A549 treated with Hydrocortisone at 1 μM for 4 hours (cell line): ENCODE results near the gene PCDHGA6. TPM values are rescaled to one million over a fixed set of nuclear protein-coding genes. Genes with fewer than 3 reads are reported as not detected.

Experiments
- total RNA-seq: library from RNA; stranded (reverse); fragments of 200-300 nt; extraction: Qiagen RNA extraction; gene quantifications from 5 replicates; pipeline ENCODE4 v1.2.3, GENCODE V29; 2022

The PCDHGA6 gene
- total RNA-seq, 1 experiment from 2014 or later: 0.20 TPM

GRCh38 chr5:141407790-141408505 is 34.3 kb downstream of the PCDHGA6 start, which contains the start of gene PCDHGB6:
TSS of gene PCDHGB6 (plus strand) at chr5:141408021. CDS start at chr5:141408203, 182 bp downstream.

GRCh38 chr5:141412854-141413539 is 39.3 kb downstream of the PCDHGA6 start, which contains the start of gene PCDHGA10:
TSS of gene PCDHGA10 (plus strand) at chr5:141412987. CDS start at chr5:141413176, 189 bp downstream.

GRCh38 chr5:141417494-141418172 is 43.9 kb downstream of the PCDHGA6 start, which contains the start of gene PCDHGB7:
TSS of gene PCDHGB7 (plus strand) at chr5:141417677. CDS start at chr5:141417860, 183 bp downstream.

GRCh38 chr5:141420855-141421488 is 47.3 kb downstream of the PCDHGA6 start, which contains the start of gene PCDHGA11:
TSS of gene PCDHGA11 (plus strand) at chr5:141421051. CDS start at chr5:141421228, 177 bp downstream.

Other genes with a start within 250 kb of the PCDHGA6 start
- gene PCDHB5, start 238.7 kb upstream of the PCDHGA6 start, total RNA-seq: 1.1 to 1.8 TPM (median 1.6 TPM) in 5 replicates
- gene PCDHB6, start 223.8 kb upstream of the PCDHGA6 start, total RNA-seq: 0.84 to 1.1 TPM (median 1.0 TPM) in 5 replicates
- not detected in 5 replicates for gene PCDHB7, start 201.2 kb upstream of the PCDHGA6 start, total RNA-seq
- gene PCDHB8, start 196.1 kb upstream of the PCDHGA6 start, total RNA-seq: 0.13 to 0.36 TPM (median 0.30 TPM) in 5 replicates
- 0.05 to 0.08 TPM (median 0.05 TPM) in 4 of 5 replicates, not detected in the other for gene PCDHB16, start 191.5 kb upstream of the PCDHGA6 start, total RNA-seq
- gene PCDHB9, start 186.7 kb upstream of the PCDHGA6 start, total RNA-seq: 0.03 TPM in 1 of 5 replicates, not detected in the others
- 0.03 to 0.06 TPM (median 0.05 TPM) in 3 of 5 replicates, not detected in the others for gene PCDHB10, start 181.5 kb upstream of the PCDHGA6 start, total RNA-seq
- 0.03 to 0.08 TPM (median 0.06 TPM) in 5 replicates for gene PCDHB11, start 174.3 kb upstream of the PCDHGA6 start, total RNA-seq
- 0.06 TPM in 1 of 5 replicates, not detected in the others for gene PCDHB12, start 165.2 kb upstream of the PCDHGA6 start, total RNA-seq
- gene PCDHB13, start 160.0 kb upstream of the PCDHGA6 start, total RNA-seq: 0.06 to 0.09 TPM (median 0.09 TPM) in 4 of 5 replicates, not detected in the other
- gene PCDHB14, start 150.5 kb upstream of the PCDHGA6 start, total RNA-seq: 0.06 to 0.10 TPM (median 0.08 TPM) in 5 replicates
- gene PCDHB15, start 128.5 kb upstream of the PCDHGA6 start, total RNA-seq: 0.03 to 0.14 TPM (median 0.06 TPM) in 5 replicates
- not detected in 5 replicates for gene SLC25A2, start 69.8 kb upstream of the PCDHGA6 start, total RNA-seq
- 60.4 to 85.3 TPM (median 69.6 TPM) in 5 replicates for gene TAF7, start 53.1 kb upstream of the PCDHGA6 start, total RNA-seq
- gene PCDHGA1, start 43.4 kb upstream of the PCDHGA6 start, total RNA-seq: 0.22 to 0.38 TPM (median 0.31 TPM) in 5 replicates
- gene PCDHGA2, start 35.1 kb upstream of the PCDHGA6 start, total RNA-seq: 0.54 to 0.91 TPM (median 0.62 TPM) in 5 replicates
- not detected in 5 replicates for gene PCDHGA3, start 30.1 kb upstream of the PCDHGA6 start, total RNA-seq
- 1.3 to 2.2 TPM (median 1.6 TPM) in 5 replicates for gene PCDHGB1, start 23.8 kb upstream of the PCDHGA6 start, total RNA-seq
- 0.06 to 0.16 TPM (median 0.12 TPM) in 4 of 5 replicates, not detected in the other for gene PCDHGA4, start 18.9 kb upstream of the PCDHGA6 start, total RNA-seq
- 0.05 to 0.13 TPM (median 0.11 TPM) in 4 of 5 replicates, not detected in the other for gene PCDHGB2, start 13.9 kb upstream of the PCDHGA6 start, total RNA-seq
- 0.10 to 0.23 TPM (median 0.13 TPM) in 5 replicates for gene PCDHGA5, start 9.7 kb upstream of the PCDHGA6 start, total RNA-seq
- 0.20 to 0.25 TPM (median 0.21 TPM) in 5 replicates for gene PCDHGB3, start 3.6 kb upstream of the PCDHGA6 start, total RNA-seq
- 0.57 to 1.2 TPM (median 0.76 TPM) in 5 replicates for gene PCDHGA7, start 8.9 kb downstream of the PCDHGA6 start, total RNA-seq
- gene PCDHGB4, start 13.8 kb downstream of the PCDHGA6 start, total RNA-seq: 0.56 to 1.1 TPM (median 0.85 TPM) in 5 replicates
- gene PCDHGA8, start 18.7 kb downstream of the PCDHGA6 start, total RNA-seq: 0.02 to 0.05 TPM (median 0.05 TPM) in 3 of 5 replicates, not detected in the others
- gene PCDHGB5, start 24.1 kb downstream of the PCDHGA6 start, total RNA-seq: 2.0 to 2.6 TPM (median 2.3 TPM) in 5 replicates
- gene PCDHGA9, start 28.9 kb downstream of the PCDHGA6 start, total RNA-seq: 0.05 to 0.07 TPM (median 0.07 TPM) in 4 of 5 replicates, not detected in the other
- gene PCDHGB6, start 34.1 kb downstream of the PCDHGA6 start, total RNA-seq: 0.05 to 0.18 TPM (median 0.10 TPM) in 5 replicates
- 0.02 to 0.03 TPM (median 0.02 TPM) in 3 of 5 replicates, not detected in the others for gene PCDHGA10, start 39.1 kb downstream of the PCDHGA6 start, total RNA-seq
- gene PCDHGB7, start 43.8 kb downstream of the PCDHGA6 start, total RNA-seq: 0.02 to 0.08 TPM (median 0.07 TPM) in 5 replicates
- gene PCDHGA11, start 47.2 kb downstream of the PCDHGA6 start, total RNA-seq: 0.02 to 0.06 TPM (median 0.02 TPM) in 3 of 5 replicates, not detected in the others
- 0.03 TPM in 2 of 5 replicates, not detected in the others for gene PCDHGA12, start 56.6 kb downstream of the PCDHGA6 start, total RNA-seq
- gene PCDHGC3, start 102.1 kb downstream of the PCDHGA6 start, total RNA-seq: 5.3 to 6.9 TPM (median 6.2 TPM) in 5 replicates
- not detected in 5 replicates for gene PCDHGC4, start 111.1 kb downstream of the PCDHGA6 start, total RNA-seq
- gene PCDHGC5, start 115.2 kb downstream of the PCDHGA6 start, total RNA-seq: 0.02 TPM in 1 of 5 replicates, not detected in the others
- 94.5 to 109 TPM (median 96.9 TPM) in 5 replicates for gene DIAPH1, start 245.1 kb downstream of the PCDHGA6 start, total RNA-seq